HCT116 (cell line): ENCODE measurements around the gene AMD1. TPM values are rescaled to one million over a fixed set of nuclear protein-coding genes. Genes with fewer than 3 reads are reported as not detected.

ENCODE experiments used
- ATAC-seq: fragments of 200-7000 bp; cut with Tn5 transposase; 2 replicates; pipeline ENCODE4 v1.9.1; 2020; ENCODE audit warnings: mild to moderate bottlenecking, moderate library complexity
- BruUV-seq: library from RNA; stranded (reverse); fragments of 400-500 nt; replicated peaks from 2 replicates; lab custom pipeline; 2021; lab: Mats Ljungman, UMichigan
- CTCF ChIA-PET: fragments of 300-600 bp; sonication (Branson Sonifier 250); formaldehyde crosslinking; loops from one replicate; lab custom pipeline; 2021; ENCODE audit warnings: antibody characterized with exemption; lab: Charles Lee
- POLR2A ChIA-PET: fragments of 300-600, 350-600 bp; sonication (Branson Sonifier 250); formaldehyde crosslinking; loops from one replicate; lab custom pipeline; 2021; ENCODE audit warnings: antibody characterized with exemption; lab: Charles Lee
- RAD21 ChIA-PET, 2 experiments: fragments of 300-600 bp; sonication (Branson Sonifier 250); formaldehyde crosslinking; loops; one replicate each; lab custom pipeline; 2023; ENCODE audit warnings: low total read pairs in 2 of 2; ENCODE audit not compliant: uncharacterized antibody in 2 of 2, unreplicated experiment in 2 of 2, low non-redundant PET in 1 of 2; lab: Charles Lee
- DNase-seq: peaks from one replicate; pipeline ENCODE4 v3.0.0-alpha.2; 2010; ENCODE audit warnings: low read depth, low spot score
- H2AFZ ChIP-seq: fragments of 200-600 bp; shearing (Covaris generic), sonication (generic); 2 replicates; pipeline ENCODE4 v1.6.1; 2017; ENCODE audit warnings: low read depth, mixed run types, mixed read lengths, antibody characterized with exemption, low read length; ENCODE audit not compliant: poor library complexity, severe bottlenecking
- H3K27ac ChIP-seq: 2 replicates; pipeline ENCODE4 v1.5.1; 2012; ENCODE audit warnings: low read depth, low read length
- H3K27me3 ChIP-seq: fragments of 200-600 bp; sonication (generic); 2 replicates; pipeline ENCODE4 v1.6.1; 2016; ENCODE audit warnings: mixed run types, low read length, mixed read lengths; ENCODE audit not compliant: insufficient read depth
- H3K36me3 ChIP-seq, 2 experiments: fragments of 200-500 bp in 1 of 2; fragments of 200-600 bp in 1 of 2; sonication (Bioruptor generic) in 1 of 2; sonication (generic) in 1 of 2; 2 replicates each; pipeline versions ENCODE4 v1.5.1 to v1.6.1; 2014 to 2016; ENCODE audit warnings: low read length in 2 of 2, inconsistent platforms in 1 of 2, mixed read lengths in 1 of 2, mixed run types in 1 of 2; ENCODE audit not compliant: insufficient read depth in 2 of 2, control insufficient read depth in 1 of 2
- H3K4me1 ChIP-seq, 2 experiments: fragments of 200-600 bp in 1 of 2; sonication (generic) in 1 of 2; 2 replicates each; pipeline versions ENCODE4 v1.5.1 to v1.6.1; 2012 to 2017; ENCODE audit warnings: low read length in 2 of 2, inconsistent platforms in 1 of 2, mild to moderate bottlenecking in 1 of 2, mixed read lengths in 1 of 2, mixed run types in 1 of 2, moderate library complexity in 1 of 2; ENCODE audit not compliant: insufficient read depth in 2 of 2, control insufficient read depth in 1 of 2
- H3K4me2 ChIP-seq: fragments of 200-600 bp; sonication (generic); 2 replicates; pipeline ENCODE4 v1.6.1; 2017; ENCODE audit warnings: mixed run types, low read length, mixed read lengths
- H3K4me3 ChIP-seq, 2 experiments: fragments of 200-600 bp in 1 of 2; sonication (generic) in 1 of 2; replicated peaks in 1 of 2; 2 replicates each; pipeline ENCODE4 v1.5.1; 2011 to 2016; ENCODE audit warnings: low read length in 2 of 2, control low read depth in 1 of 2, low read depth in 1 of 2, mild to moderate bottlenecking in 1 of 2, mixed read lengths in 1 of 2, mixed run types in 1 of 2
- H3K79me2 ChIP-seq: fragments of 200-600 bp; sonication (generic); 2 replicates; pipeline ENCODE4 v1.6.1; 2017; ENCODE audit warnings: mild to moderate bottlenecking, mixed run types, low read length, moderate library complexity, mixed read lengths; ENCODE audit not compliant: insufficient read depth
- H3K9ac ChIP-seq: fragments of 200-600 bp; sonication (generic); 2 replicates; pipeline ENCODE4 v1.6.1; 2016; ENCODE audit warnings: low read length, mixed read lengths
- H3K9me2 ChIP-seq: fragments of 200-600 bp; sonication (generic), shearing (Covaris generic); 2 replicates; pipeline ENCODE4 v1.6.1; 2017; ENCODE audit warnings: mixed run types, mild to moderate bottlenecking, moderate library complexity; ENCODE audit not compliant: insufficient read depth
- H3K9me3 ChIP-seq, 2 experiments: fragments of 200-500 bp in 1 of 2; fragments of 200-600 bp in 1 of 2; sonication (Bioruptor generic) in 1 of 2; sonication (generic) in 1 of 2; 2 replicates each; pipeline ENCODE4 v1.6.1; 2014 to 2017; ENCODE audit warnings: low read length in 2 of 2, mixed read lengths in 2 of 2, inconsistent platforms in 1 of 2, low read depth in 1 of 2, mild to moderate bottlenecking in 1 of 2, mixed run types in 1 of 2, moderate library complexity in 1 of 2; ENCODE audit not compliant: control insufficient read depth in 1 of 2, insufficient read depth in 1 of 2
- H4K20me1 ChIP-seq: fragments of 200-600 bp; sonication (generic), shearing (Covaris generic); 2 replicates; pipeline ENCODE4 v1.6.1; 2017; ENCODE audit warnings: mixed run types, mild to moderate bottlenecking, moderate library complexity; ENCODE audit not compliant: insufficient read depth
- ATF3 ChIP-seq: IDR thresholded peaks from 2 replicates; pipeline ENCODE4 v1.6.1; 2012
- CBX3 ChIP-seq: IDR thresholded peaks from 2 replicates; pipeline ENCODE4 v1.6.1; 2012; ENCODE audit warnings: low read depth
- EGR1 ChIP-seq: IDR thresholded peaks from 2 replicates; pipeline ENCODE4 v1.6.1; 2012; ENCODE audit warnings: low read depth
- ELF1 ChIP-seq: IDR thresholded peaks from 2 replicates; pipeline ENCODE4 v1.6.1; 2012; ENCODE audit warnings: low read depth, borderline replicate concordance
- EZH2 ChIP-seq: fragments of 200-600 bp; sonication (generic); IDR thresholded peaks from 2 replicates; pipeline ENCODE4 v1.6.1; 2017; ENCODE audit warnings: antibody characterized with exemption, mixed run types
- EZH2phosphoT487 ChIP-seq: fragments of 200-600 bp; IDR thresholded peaks from 2 replicates; pipeline ENCODE4 v1.6.1; 2018; ENCODE audit warnings: antibody characterized with exemption, borderline replicate concordance
- FOSL1 ChIP-seq: IDR thresholded peaks from 2 replicates; pipeline ENCODE4 v1.6.1; 2012; ENCODE audit warnings: low read depth
- MAX ChIP-seq: IDR thresholded peaks from 2 replicates; pipeline ENCODE4 v1.6.1; 2012
- POLR2A ChIP-seq: IDR thresholded peaks from 2 replicates; pipeline ENCODE4 v1.7.0; 2011; ENCODE audit warnings: borderline replicate concordance; ENCODE audit not compliant: insufficient read depth, insufficient read length; ENCODE audit errors: extremely low read depth
- POLR2AphosphoS5 ChIP-seq: IDR thresholded peaks from 2 replicates; pipeline ENCODE4 v1.6.1; 2011; ENCODE audit warnings: mild to moderate bottlenecking, low read depth, low read length, moderate library complexity
- RAD21 ChIP-seq: IDR thresholded peaks from 2 replicates; pipeline ENCODE4 v1.6.1; 2012; ENCODE audit warnings: low read depth, mild to moderate bottlenecking
- REST ChIP-seq: IDR thresholded peaks from 2 replicates; pipeline ENCODE4 v1.6.1; 2012; ENCODE audit warnings: low read depth
- SIN3A ChIP-seq: IDR thresholded peaks from 2 replicates; pipeline ENCODE4 v1.6.1; 2012; ENCODE audit warnings: low read depth
- SP1 ChIP-seq: IDR thresholded peaks from 2 replicates; pipeline ENCODE4 v1.6.1; 2012; ENCODE audit warnings: low read depth
- SRF ChIP-seq: IDR thresholded peaks from 2 replicates; pipeline ENCODE4 v1.6.1; 2012; ENCODE audit warnings: low read depth
- YY1 ChIP-seq: IDR thresholded peaks from 2 replicates; pipeline ENCODE4 v1.6.1; 2011; ENCODE audit warnings: low read length, low read depth, moderate library complexity, mild to moderate bottlenecking; ENCODE audit not compliant: insufficient replicate concordance; ENCODE audit errors: extremely low read depth
- ZBTB33 ChIP-seq: IDR thresholded peaks from 2 replicates; pipeline ENCODE4 v1.6.1; 2011; ENCODE audit warnings: mild to moderate bottlenecking, low read length, moderate library complexity; ENCODE audit not compliant: insufficient replicate concordance; ENCODE audit errors: extremely low read depth
- ZFX ChIP-seq: fragments of 450-650 bp; IDR thresholded peaks from 2 replicates; pipeline ENCODE4 v1.6.1; 2017
- ZNF274 ChIP-seq: fragments of 200-500 bp; sonication (Bioruptor generic); IDR thresholded peaks from 2 replicates; pipeline ENCODE4 v1.6.1; 2014; ENCODE audit warnings: mild to moderate bottlenecking, low read depth, low read length, inconsistent platforms
- intact Hi-C: fragments of 100-400 bp; cut with micrococcal nuclease; formaldehyde crosslinking; loops from 2 replicates; pipeline ENCODE4 v1.10.0; 2022
- total RNA-seq: library from RNA; stranded (reverse); gene quantifications from one replicate; pipeline ENCODE4 v1.2.1, GENCODE V29; 2021; ENCODE audit not compliant: unreplicated experiment

AMD1 gene
- total RNA-seq, 1 experiment from 2014 or later = 71.4 TPM

- no peak overlapping the region for H2AFZ ChIP-seq
- BruUV-seq = no TSS peak
Observed at GRCh38 chr6:110859335-110859792, 15.2 kb upstream of the AMD1 start.

More at GRCh38 chr6:110859335-110859792, 15.2 kb upstream of the AMD1 start:
- H3K79me2 ChIP-seq = no peaks in the 10 kb centered on the region
- ATAC-seq = no peak
- intact Hi-C loops = no loop called here
- H3K9me2 ChIP-seq = no peaks in the 10 kb centered on the region
- no peak for DNase-seq
- H3K36me3 ChIP-seq = no peaks in the 10 kb centered on the region
- H3K4me2 ChIP-seq = no peak overlapping the region
- CTCF ChIA-PET = no interaction called here
- H3K9me3 ChIP-seq = no peaks in the 10 kb centered on the region
- H3K27ac ChIP-seq = no peak overlapping the region
- H4K20me1 ChIP-seq = no peaks in the 10 kb centered on the region
- no peaks in the 10 kb centered on the region for H3K27me3 ChIP-seq
- RAD21 ChIA-PET = no interaction called here
- TF ChIP-seq EGR1 = no peak
- no peak for TF ChIP-seq SIN3A
- TF ChIP-seq EZH2phosphoT487 = no peak
- TF ChIP-seq SRF = no peak
- no peak for TF ChIP-seq MAX
- no peak for TF ChIP-seq SP1
- TF ChIP-seq POLR2AphosphoS5 = no peak
- TF ChIP-seq RAD21 = no peak
- no peak for TF ChIP-seq FOSL1
- no peak for TF ChIP-seq ELF1
- TF ChIP-seq YY1 = no peak
- TF ChIP-seq ATF3 = no peak
- TF ChIP-seq CBX3 = no peak
- no peak for TF ChIP-seq ZFX
- TF ChIP-seq REST = no peak
- TF ChIP-seq EZH2 = no peak
- no peak for TF ChIP-seq POLR2A
- no peak for TF ChIP-seq ZNF274
- TF ChIP-seq ZBTB33 = no peak
- TF ChIP-seq, all 23 proteins: peak for 0
- POLR2A ChIA-PET = no interaction called here
- Histone ChIP-seq H3K9ac (no peak overlapping the region), H3K4me3 (no peak overlapping the region), H3K4me1 (peaks cover 3 to 8% of the 10 kb centered on the region in 2 experiments; a peak in 2 of 4 replicates)
